GM23338 (cell line): Measurements from ENCODE around the gene RBM8A. TPM values are rescaled to one million over a fixed set of nuclear protein-coding genes. Genes with fewer than 3 reads are reported as not detected.

ENCODE experiments used
- ATAC-seq: fragments of 200-7000 bp; cut with Tn5 transposase; 3 replicates; pipeline ENCODE4 v1.9.1; 2020
- DNase-seq: peaks from one replicate; pipeline ENCODE4 v3.0.0-alpha.2; 2015; ENCODE audit warnings: low spot score
- H2AFZ ChIP-seq: fragments of 200-600 bp; sonication (generic); 2 replicates; pipeline ENCODE4 v1.8.0; 2016; ENCODE audit warnings: antibody characterized with exemption, mild to moderate bottlenecking, moderate library complexity
- H3F3A ChIP-seq: fragments of 200-600 bp; sonication (generic); replicated peaks from 2 replicates; pipeline ENCODE4 v1.8.0; 2017; ENCODE audit warnings: antibody characterized with exemption, mixed run types, low read depth
- H3K27ac ChIP-seq: fragments of 200-600 bp; sonication (generic); 2 replicates; pipeline ENCODE4 v1.6.1; 2016; ENCODE audit warnings: low read depth
- H3K27me3 ChIP-seq: fragments of 200-600 bp; sonication (generic); 2 replicates; pipeline ENCODE4 v1.8.0; 2016; ENCODE audit warnings: mild to moderate bottlenecking, mixed run types, moderate library complexity; ENCODE audit not compliant: insufficient read depth
- H3K36me3 ChIP-seq: fragments of 200-600 bp; sonication (generic); 2 replicates; pipeline ENCODE4 v1.8.0; 2016; ENCODE audit warnings: mild to moderate bottlenecking; ENCODE audit not compliant: insufficient read depth
- H3K4me1 ChIP-seq: fragments of 200-600 bp; sonication (generic); 2 replicates; pipeline ENCODE4 v1.8.0; 2016; ENCODE audit warnings: mild to moderate bottlenecking, moderate library complexity; ENCODE audit not compliant: insufficient read depth
- H3K4me2 ChIP-seq: fragments of 200-600 bp; sonication (generic); 2 replicates; pipeline ENCODE4 v1.7.1; 2017; ENCODE audit warnings: mixed run types
- H3K4me3 ChIP-seq: fragments of 200-600 bp; sonication (generic); 2 replicates; pipeline ENCODE4 v1.6.1; 2016; ENCODE audit warnings: mixed run types
- H3K79me2 ChIP-seq: fragments of 200-600 bp; sonication (generic); replicated peaks from 2 replicates; pipeline ENCODE4 v1.8.0; 2017; ENCODE audit warnings: mild to moderate bottlenecking; ENCODE audit not compliant: insufficient read depth
- H3K9me2 ChIP-seq: fragments of 200-600 bp; sonication (generic); 2 replicates; pipeline ENCODE4 v1.8.0; 2017; ENCODE audit not compliant: insufficient read depth
- H4K20me1 ChIP-seq: fragments of 200-600 bp; sonication (generic); replicated peaks from 2 replicates; pipeline ENCODE4 v1.8.0; 2017; ENCODE audit warnings: mild to moderate bottlenecking; ENCODE audit not compliant: insufficient read depth
- H3K27ac Mint-ChIP-seq: 2 replicates; pipeline ENCODE4 v1.8.0; 2020; ENCODE audit warnings: inconsistent platforms, mild to moderate bottlenecking, moderate library complexity, mixed read lengths
- H3K27me3 Mint-ChIP-seq: 3 replicates; pipeline ENCODE4 v1.8.0; 2022; ENCODE audit warnings: low read depth, mild to moderate bottlenecking, moderate library complexity, mixed read lengths, inconsistent platforms; ENCODE audit not compliant: insufficient read depth, poor library complexity
- H3K36me3 Mint-ChIP-seq: 3 replicates; pipeline ENCODE4 v1.8.0; 2021; ENCODE audit warnings: low read depth, mild to moderate bottlenecking, inconsistent platforms, moderate library complexity, mixed read lengths
- H3K4me1 Mint-ChIP-seq: 3 replicates; pipeline ENCODE4 v1.8.0; 2020; ENCODE audit warnings: mild to moderate bottlenecking, inconsistent platforms, mixed read lengths
- H3K4me3 Mint-ChIP-seq: 3 replicates; pipeline ENCODE4 v1.8.0; 2021; ENCODE audit warnings: moderate library complexity, mild to moderate bottlenecking, inconsistent platforms, mixed read lengths
- H3K9me3 Mint-ChIP-seq: 3 replicates; pipeline ENCODE4 v1.8.0; 2020; ENCODE audit warnings: moderate library complexity, mild to moderate bottlenecking, inconsistent platforms, mixed read lengths
- CREB1 ChIP-seq: fragments of 250-450 bp; sonication (Bioruptor Pico); IDR thresholded peaks from 2 replicates; pipeline ENCODE4 v1.5.0; 2020; ENCODE audit warnings: low read depth, mild to moderate bottlenecking, moderate library complexity
- ETS1 ChIP-seq: IDR thresholded peaks from 2 replicates; pipeline ENCODE4 v1.6.1; 2016; ENCODE audit warnings: antibody characterized with exemption
- EZH2phosphoT487 ChIP-seq: fragments of 200-600 bp; sonication (generic); IDR thresholded peaks from one replicate; pipeline ENCODE4 v1.8.1; 2018; ENCODE audit warnings: antibody characterized with exemption; ENCODE audit not compliant: unreplicated experiment
- JUNB ChIP-seq: IDR thresholded peaks from one replicate; pipeline ENCODE4 v1.6.1; 2016; ENCODE audit warnings: antibody characterized with exemption; ENCODE audit not compliant: unreplicated experiment
- NANOG ChIP-seq: IDR thresholded peaks from 2 replicates; pipeline ENCODE4 v1.6.1; 2016; ENCODE audit warnings: antibody characterized with exemption, borderline replicate concordance
- POLR2AphosphoS5 ChIP-seq: IDR thresholded peaks from 2 replicates; pipeline ENCODE4 v1.6.1; 2016; ENCODE audit warnings: antibody characterized with exemption, low read depth
- STAT1 ChIP-seq: IDR thresholded peaks from one replicate; pipeline ENCODE4 v1.6.1; 2016; ENCODE audit warnings: antibody characterized with exemption; ENCODE audit not compliant: unreplicated experiment
- ZNF114 ChIP-seq: fragments of 250-450 bp; sonication (Bioruptor Pico); IDR thresholded peaks from 2 replicates; pipeline ENCODE4 v1.5.0; 2020; ENCODE audit warnings: mild to moderate bottlenecking, moderate library complexity
- ZNF331 ChIP-seq: fragments of 250-450 bp; sonication (Bioruptor Pico); IDR thresholded peaks from 2 replicates; pipeline ENCODE4 v1.5.0; 2020; ENCODE audit warnings: low read depth, mild to moderate bottlenecking, moderate library complexity
- ZNF462 ChIP-seq: fragments of 250-450 bp; sonication (Bioruptor Pico); IDR thresholded peaks from 2 replicates; pipeline ENCODE4 v1.5.0; 2020; ENCODE audit warnings: mild to moderate bottlenecking, moderate library complexity
- polyA plus RNA-seq: library from polyadenylated mRNA; unstranded; fragments of >200 nt; fragmentation: Nextera tagmentation; extraction: Ambion mirVana; gene quantifications from 2 replicates; pipeline ENCODE4 v1.2.1, GENCODE V29; 2016
- total RNA-seq: library from RNA; depleted of rRNA; stranded (reverse); fragments of >200 nt; shearing (Covaris generic); gene quantifications from 2 replicates; pipeline ENCODE4 v1.2.3, GENCODE V29; 2014
- TF ChIP-seq, protein P1 (sequence below): IDR thresholded peaks from one replicate; pipeline ENCODE4 v1.6.1; 2018; ENCODE audit warnings: antibody characterized with exemption; ENCODE audit not compliant: unreplicated experiment

The RBM8A gene
- total and polyA plus RNA-seq, 2 experiments from 2014 or later: 170 to 312 TPM

DNA sequence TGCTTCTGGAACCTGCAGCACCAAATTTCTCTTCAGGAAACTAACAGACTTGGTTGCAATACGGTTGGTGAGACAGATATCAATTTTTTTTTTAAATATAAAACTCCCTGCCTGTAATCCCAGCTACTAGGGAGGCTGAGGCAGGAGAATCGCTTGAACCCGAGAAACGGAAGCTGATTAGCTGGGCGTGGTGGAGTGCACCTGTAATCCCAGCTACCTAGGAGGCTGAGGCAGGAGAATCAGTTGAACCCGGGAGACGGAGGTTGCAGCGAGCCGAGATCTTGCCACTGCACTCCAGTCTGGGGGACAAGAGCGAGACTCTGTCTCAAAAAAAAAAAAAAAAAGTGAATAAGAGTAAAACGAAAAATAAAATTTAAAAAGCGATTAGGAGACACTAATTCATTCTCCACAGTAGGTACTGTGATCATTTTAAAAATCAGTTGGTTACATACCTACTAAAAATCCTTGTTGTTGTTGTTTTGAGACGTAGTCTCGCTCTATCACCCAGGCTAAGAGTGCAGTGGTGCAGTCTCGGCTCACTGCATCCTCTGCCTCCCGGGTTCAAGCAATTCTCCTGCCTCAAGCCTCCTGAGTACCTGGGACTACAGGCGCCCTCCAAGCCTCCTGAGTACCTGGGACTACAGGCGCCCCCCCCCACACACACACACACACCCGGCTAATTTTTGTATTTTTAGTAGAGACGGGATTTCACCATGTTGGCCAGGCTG, 796 bp upstream of the RBM8A start (continued):
- TF ChIP-seq ZNF331 (CRISPR knock-in tag) (no peak), ZNF114 (CRISPR knock-in tag) (no peak), JUNB (no peak), CREB1 (CRISPR knock-in tag) (no peak), ETS1 (no peak)

- H3K27ac Mint-ChIP-seq: no peak overlapping the region
- Histone ChIP-seq H3K4me2 (peak overlapping the region; percentile 79), H2AFZ (no peak overlapping the region), H3K79me2 (peaks cover 12% of the 10 kb centered on the region), H3K4me3 (peak overlapping the region; percentile 63), H3F3A (peaks cover 10% of the 10 kb centered on the region; the same call in 1 of the 2 replicates), H3K36me3 (peaks cover 19% of the 10 kb centered on the region), H4K20me1 (no peaks in the 10 kb centered on the region), H3K4me1 (peaks cover 8% of the 10 kb centered on the region; the same call in 1 of the 2 replicates), H3K9me2 (no peaks in the 10 kb centered on the region), H3K27ac (peak overlapping the region; percentile 80; the same call in 1 of the 2 replicates), H3K27me3 (no peaks in the 10 kb centered on the region)
- no peak for DNase-seq
- no peaks in the 10 kb centered on the region for H3K9me3 Mint-ChIP-seq
- TF ChIP-seq NANOG: no peak
- TF ChIP-seq POLR2AphosphoS5: no peak
- TF ChIP-seq JUNB: no peak
- TF ChIP-seq ZNF462 (CRISPR knock-in tag): no peak
- TF ChIP-seq, protein P1, sequence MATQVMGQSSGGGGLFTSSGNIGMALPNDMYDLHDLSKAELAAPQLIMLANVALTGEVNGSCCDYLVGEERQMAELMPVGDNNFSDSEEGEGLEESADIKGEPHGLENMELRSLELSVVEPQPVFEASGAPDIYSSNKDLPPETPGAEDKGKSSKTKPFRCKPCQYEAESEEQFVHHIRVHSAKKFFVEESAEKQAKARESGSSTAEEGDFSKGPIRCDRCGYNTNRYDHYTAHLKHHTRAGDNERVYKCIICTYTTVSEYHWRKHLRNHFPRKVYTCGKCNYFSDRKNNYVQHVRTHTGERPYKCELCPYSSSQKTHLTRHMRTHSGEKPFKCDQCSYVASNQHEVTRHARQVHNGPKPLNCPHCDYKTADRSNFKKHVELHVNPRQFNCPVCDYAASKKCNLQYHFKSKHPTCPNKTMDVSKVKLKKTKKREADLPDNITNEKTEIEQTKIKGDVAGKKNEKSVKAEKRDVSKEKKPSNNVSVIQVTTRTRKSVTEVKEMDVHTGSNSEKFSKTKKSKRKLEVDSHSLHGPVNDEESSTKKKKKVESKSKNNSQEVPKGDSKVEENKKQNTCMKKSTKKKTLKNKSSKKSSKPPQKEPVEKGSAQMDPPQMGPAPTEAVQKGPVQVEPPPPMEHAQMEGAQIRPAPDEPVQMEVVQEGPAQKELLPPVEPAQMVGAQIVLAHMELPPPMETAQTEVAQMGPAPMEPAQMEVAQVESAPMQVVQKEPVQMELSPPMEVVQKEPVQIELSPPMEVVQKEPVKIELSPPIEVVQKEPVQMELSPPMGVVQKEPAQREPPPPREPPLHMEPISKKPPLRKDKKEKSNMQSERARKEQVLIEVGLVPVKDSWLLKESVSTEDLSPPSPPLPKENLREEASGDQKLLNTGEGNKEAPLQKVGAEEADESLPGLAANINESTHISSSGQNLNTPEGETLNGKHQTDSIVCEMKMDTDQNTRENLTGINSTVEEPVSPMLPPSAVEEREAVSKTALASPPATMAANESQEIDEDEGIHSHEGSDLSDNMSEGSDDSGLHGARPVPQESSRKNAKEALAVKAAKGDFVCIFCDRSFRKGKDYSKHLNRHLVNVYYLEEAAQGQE: no peak
- TF ChIP-seq EZH2phosphoT487: no peak
- TF ChIP-seq ZNF331 (CRISPR knock-in tag): no peak
- no peak for TF ChIP-seq ZNF114 (CRISPR knock-in tag)
- no peak for TF ChIP-seq STAT1
- H3K4me1 Mint-ChIP-seq: peaks cover 12% of the 10 kb centered on the region
- peaks cover 4% of the 10 kb centered on the region for H3K27me3 Mint-ChIP-seq
- H3K4me3 Mint-ChIP-seq: no peak overlapping the region
- peak; percentile 52 for ATAC-seq
- H3K36me3 Mint-ChIP-seq: peaks cover 15% of the 10 kb centered on the region
Observed at GRCh38 chr1:145926686-145927062, 610 bp downstream of the RBM8A start.
